K562 (cell line): ENCODE measurements around the gene ZNF30. TPM values are rescaled to one million over a fixed set of nuclear protein-coding genes. Genes with fewer than 3 reads are reported as not detected.

Experiments used
- ARID1B ChIP-seq: fragments of 450-650 bp; IDR thresholded peaks from 2 replicates; pipeline ENCODE4 v1.6.1; 2016; ENCODE audit warnings: antibody characterized with exemption, mild to moderate bottlenecking, inconsistent platforms
- ARID2 ChIP-seq: fragments of 450-650 bp; IDR thresholded peaks from 2 replicates; pipeline ENCODE4 v1.6.1; 2017; ENCODE audit warnings: antibody characterized with exemption, mild to moderate bottlenecking
- CXXC5 ChIP-seq: fragments of 250-450 bp; sonication (Bioruptor Pico); IDR thresholded peaks from 2 replicates; pipeline ENCODE4 v1.8.0; 2022; ENCODE audit warnings: inconsistent platforms, mild to moderate bottlenecking, moderate library complexity
- EP300 ChIP-seq: IDR thresholded peaks from 2 replicates; pipeline ENCODE4 v1.6.1; 2012; ENCODE audit warnings: low read length, improper control_type of control experiment
- JUN ChIP-seq, 2 experiments: sonication (generic) in 1 of 2; formaldehyde crosslinking in 1 of 2; IDR thresholded peaks; 2 replicates each; pipeline versions ENCODE4 v1.6.1 to v1.8.0; 2012 to 2022; ENCODE audit warnings: borderline replicate concordance in 2 of 2, mild to moderate bottlenecking in 2 of 2, improper control_type of control experiment in 1 of 2, low read depth in 1 of 2, low read length in 1 of 2, missing genetic modification reagents in 1 of 2
- NCOR1 ChIP-seq: fragments of 450-650 bp; IDR thresholded peaks from 2 replicates; pipeline ENCODE4 v1.6.1; 2016; ENCODE audit warnings: mild to moderate bottlenecking, moderate library complexity
- NFIC ChIP-seq: fragments of 450-650 bp; IDR thresholded peaks from 2 replicates; pipeline ENCODE4 v1.6.1; 2017; ENCODE audit warnings: mild to moderate bottlenecking, inconsistent platforms
- RNF2 ChIP-seq: sonication (generic); IDR thresholded peaks from 2 replicates; pipeline ENCODE4 v1.6.1; 2016
- TRIM24 ChIP-seq, 2 experiments: fragments of 450-650 bp; IDR thresholded peaks; 2 replicates each; pipeline ENCODE4 v1.6.1; 2016
- ZNF584 ChIP-seq: fragments of 200-800 bp; sonication (Bioruptor generic); IDR thresholded peaks from 2 replicates; pipeline ENCODE4 v1.6.1; 2016; ENCODE audit warnings: low read depth, mild to moderate bottlenecking, missing genetic modification characterization, missing compliant biosample characterization
- ZNF766 ChIP-seq: fragments of 200-800 bp; sonication (Bioruptor generic); conservative IDR thresholded peaks from 2 replicates; pipeline ENCODE4 v1.6.1; 2016; ENCODE audit warnings: missing genetic modification characterization, missing compliant biosample characterization
- polyA plus RNA-seq, 8 experiments: library from polyadenylated mRNA; depleted of rRNA in 4 of 8; stranded (reverse) in 5 of 8; unstranded in 3 of 8; fragments of >200 nt; fragmentation: Nextera tagmentation in 2 of 8; fragmentation: Illumina TruSeq in 1 of 8; extraction: Ambion mirVana in 2 of 8; extraction: Trizol in 1 of 8; gene quantifications; 2 replicates each; pipeline versions ENCODE4 v1.2.1 to v1.2.3, GENCODE V29; 2011 to 2014; ENCODE audit warnings: inconsistent platforms in 1 of 8, missing spikeins in 1 of 8
- total RNA-seq, 7 experiments: library from RNA; depleted of rRNA in 6 of 7; stranded (reverse); fragments of >200 nt in 6 of 7; fragmentation: Illumina TruSeq in 2 of 7; extraction: Trizol in 2 of 7; gene quantifications; 2 replicates each; pipeline versions ENCODE4 v1.2.1 to v1.2.3, GENCODE V29; 2011 to 2021; ENCODE audit warnings: low replicate concordance in 1 of 7
- TF ChIP-seq, protein P1 (sequence below), 2 experiments: IDR thresholded peaks in 1 of 2; conservative IDR thresholded peaks in 1 of 2; 2 replicates each; pipeline ENCODE4 v1.6.1; 2016; ENCODE audit warnings: low read depth in 2 of 2, mild to moderate bottlenecking in 1 of 2, missing compliant biosample characterization in 1 of 2, missing genetic modification characterization in 1 of 2, moderate library complexity in 1 of 2
- TF ChIP-seq, protein P2 (sequence below): fragments of 450-650 bp; IDR thresholded peaks from 2 replicates; pipeline ENCODE4 v1.6.1; 2016; ENCODE audit warnings: missing biosample characterization, missing genetic modification characterization
- TF ChIP-seq, protein P3 (sequence below): fragments of 150-350 bp; conservative IDR thresholded peaks from 2 replicates; pipeline ENCODE4 v1.6.1; 2014; ENCODE audit warnings: low read length
- TF ChIP-seq, protein P4 (sequence below): fragments of 450-650 bp; formaldehyde crosslinking; IDR thresholded peaks from 2 replicates; pipeline ENCODE4 v1.4.0; 2020; ENCODE audit warnings: mild to moderate bottlenecking, moderate library complexity
- TF ChIP-seq, protein P5 (sequence below): fragments of 450-650 bp; IDR thresholded peaks from 2 replicates; pipeline ENCODE4 v1.6.1; 2016

The ZNF30 gene
- total and polyA plus RNA-seq, 9 of the 15 experiments (the other 6 are each of a cell fraction or from before 2014, with no cell fraction given), result 7.3 to 13.4 (median 10.6) TPM

DNA sequence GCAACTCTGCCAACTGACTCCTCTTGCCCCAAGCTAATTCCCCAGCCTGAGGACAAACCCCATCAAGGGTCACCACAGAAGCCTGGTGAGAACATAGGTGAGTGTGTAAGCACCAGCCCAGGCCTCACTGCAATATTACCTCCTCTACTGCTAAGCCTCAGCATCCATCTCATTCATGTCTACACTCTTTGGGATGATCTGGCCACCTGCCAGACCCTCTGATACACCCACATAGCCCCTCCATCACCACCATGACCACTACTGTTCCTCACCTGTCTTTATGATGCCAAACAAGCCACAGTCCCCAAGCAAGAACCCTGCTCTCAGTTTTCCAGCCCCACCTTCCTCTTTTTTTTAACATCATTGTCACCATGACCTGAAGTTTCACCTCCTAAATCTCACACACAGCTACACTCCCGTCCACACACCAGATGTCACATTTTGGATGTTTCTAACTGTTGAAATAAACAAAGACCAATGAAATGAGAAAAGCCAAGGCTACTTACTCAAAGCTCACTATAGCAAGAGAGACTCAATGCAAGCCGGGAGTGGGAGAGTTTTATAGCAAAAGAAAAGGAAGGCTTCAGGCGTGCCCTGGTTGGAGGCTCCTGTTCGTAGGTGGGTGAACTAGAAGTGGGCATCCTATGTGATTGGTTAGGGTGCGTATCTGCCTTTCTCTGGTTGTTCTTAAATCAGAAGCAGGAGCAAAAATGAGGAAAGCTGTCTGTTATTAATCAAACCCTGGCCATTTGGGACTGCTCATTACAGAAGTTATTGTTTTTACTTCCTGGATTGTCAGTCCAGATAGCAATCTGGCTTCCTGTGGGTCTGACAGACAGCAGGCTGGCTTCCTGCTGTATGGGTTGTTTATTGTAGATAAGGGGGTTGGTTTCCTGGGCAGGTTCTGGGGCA is 35.3 kb downstream of the ZNF30 start (continued):
- TF ChIP-seq, protein P1, sequence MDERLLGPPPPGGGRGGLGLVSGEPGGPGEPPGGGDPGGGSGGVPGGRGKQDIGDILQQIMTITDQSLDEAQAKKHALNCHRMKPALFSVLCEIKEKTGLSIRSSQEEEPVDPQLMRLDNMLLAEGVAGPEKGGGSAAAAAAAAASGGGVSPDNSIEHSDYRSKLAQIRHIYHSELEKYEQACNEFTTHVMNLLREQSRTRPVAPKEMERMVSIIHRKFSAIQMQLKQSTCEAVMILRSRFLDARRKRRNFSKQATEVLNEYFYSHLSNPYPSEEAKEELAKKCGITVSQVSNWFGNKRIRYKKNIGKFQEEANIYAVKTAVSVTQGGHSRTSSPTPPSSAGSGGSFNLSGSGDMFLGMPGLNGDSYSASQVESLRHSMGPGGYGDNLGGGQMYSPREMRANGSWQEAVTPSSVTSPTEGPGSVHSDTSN (CRISPR knock-in tag; IDR thresholded peaks at IDR 0.05; ENCODE audit: low read depth), result peak; percentile 54
- TF ChIP-seq, protein P1 (tag; conservative IDR thresholded peaks at IDR 0.05; ENCODE audit: low read depth), result peak; percentile 77
- TF ChIP-seq NCOR1 (peak; percentile 87), ARID2 (no peak), ZNF766 (CRISPR knock-in tag) (0 out of 2 replicates have a peak, but pooled peaks have one; percentile 37), CXXC5 (CRISPR knock-in tag) (peak; percentile 31; the same call in 1 of the 2 replicates), JUN (IDR thresholded peaks at IDR 0.05; ENCODE audit: borderline replicate concordance, low read depth, low read length) (peak; percentile 69; the same call in 1 of the 2 replicates), JUN (CRISPR knock-in tag; IDR thresholded peaks at IDR 0.05; ENCODE audit: borderline replicate concordance) (no peak), ARID1B (peak; percentile 89), TRIM24 (IDR thresholded peaks at IDR 0.05) (peak; percentile 57 to 90; a peak in 3 of 4 replicates), NFIC (peak; percentile 90), ZNF584 (CRISPR knock-in tag) (0 out of 2 replicates have a peak, but pooled peaks have one; percentile 13), EP300 (peak; percentile 92), RNF2 (peak; percentile 64; the same call in 1 of the 2 replicates)
- TF ChIP-seq, protein P2, sequence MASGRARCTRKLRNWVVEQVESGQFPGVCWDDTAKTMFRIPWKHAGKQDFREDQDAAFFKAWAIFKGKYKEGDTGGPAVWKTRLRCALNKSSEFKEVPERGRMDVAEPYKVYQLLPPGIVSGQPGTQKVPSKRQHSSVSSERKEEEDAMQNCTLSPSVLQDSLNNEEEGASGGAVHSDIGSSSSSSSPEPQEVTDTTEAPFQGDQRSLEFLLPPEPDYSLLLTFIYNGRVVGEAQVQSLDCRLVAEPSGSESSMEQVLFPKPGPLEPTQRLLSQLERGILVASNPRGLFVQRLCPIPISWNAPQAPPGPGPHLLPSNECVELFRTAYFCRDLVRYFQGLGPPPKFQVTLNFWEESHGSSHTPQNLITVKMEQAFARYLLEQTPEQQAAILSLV (tag), result no peak
- TF ChIP-seq, protein P3, sequence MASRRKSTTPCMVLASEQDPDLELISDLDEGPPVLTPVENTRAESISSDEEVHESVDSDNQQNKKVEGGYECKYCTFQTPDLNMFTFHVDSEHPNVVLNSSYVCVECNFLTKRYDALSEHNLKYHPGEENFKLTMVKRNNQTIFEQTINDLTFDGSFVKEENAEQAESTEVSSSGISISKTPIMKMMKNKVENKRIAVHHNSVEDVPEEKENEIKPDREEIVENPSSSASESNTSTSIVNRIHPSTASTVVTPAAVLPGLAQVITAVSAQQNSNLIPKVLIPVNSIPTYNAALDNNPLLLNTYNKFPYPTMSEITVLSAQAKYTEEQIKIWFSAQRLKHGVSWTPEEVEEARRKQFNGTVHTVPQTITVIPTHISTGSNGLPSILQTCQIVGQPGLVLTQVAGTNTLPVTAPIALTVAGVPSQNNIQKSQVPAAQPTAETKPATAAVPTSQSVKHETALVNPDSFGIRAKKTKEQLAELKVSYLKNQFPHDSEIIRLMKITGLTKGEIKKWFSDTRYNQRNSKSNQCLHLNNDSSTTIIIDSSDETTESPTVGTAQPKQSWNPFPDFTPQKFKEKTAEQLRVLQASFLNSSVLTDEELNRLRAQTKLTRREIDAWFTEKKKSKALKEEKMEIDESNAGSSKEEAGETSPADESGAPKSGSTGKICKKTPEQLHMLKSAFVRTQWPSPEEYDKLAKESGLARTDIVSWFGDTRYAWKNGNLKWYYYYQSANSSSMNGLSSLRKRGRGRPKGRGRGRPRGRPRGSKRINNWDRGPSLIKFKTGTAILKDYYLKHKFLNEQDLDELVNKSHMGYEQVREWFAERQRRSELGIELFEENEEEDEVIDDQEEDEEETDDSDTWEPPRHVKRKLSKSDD, result no peak
- TF ChIP-seq, protein P4, sequence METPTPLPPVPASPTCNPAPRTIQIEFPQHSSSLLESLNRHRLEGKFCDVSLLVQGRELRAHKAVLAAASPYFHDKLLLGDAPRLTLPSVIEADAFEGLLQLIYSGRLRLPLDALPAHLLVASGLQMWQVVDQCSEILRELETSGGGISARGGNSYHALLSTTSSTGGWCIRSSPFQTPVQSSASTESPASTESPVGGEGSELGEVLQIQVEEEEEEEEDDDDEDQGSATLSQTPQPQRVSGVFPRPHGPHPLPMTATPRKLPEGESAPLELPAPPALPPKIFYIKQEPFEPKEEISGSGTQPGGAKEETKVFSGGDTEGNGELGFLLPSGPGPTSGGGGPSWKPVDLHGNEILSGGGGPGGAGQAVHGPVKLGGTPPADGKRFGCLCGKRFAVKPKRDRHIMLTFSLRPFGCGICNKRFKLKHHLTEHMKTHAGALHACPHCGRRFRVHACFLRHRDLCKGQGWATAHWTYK (CRISPR knock-in tag), result no peak
- TF ChIP-seq, protein P5, sequence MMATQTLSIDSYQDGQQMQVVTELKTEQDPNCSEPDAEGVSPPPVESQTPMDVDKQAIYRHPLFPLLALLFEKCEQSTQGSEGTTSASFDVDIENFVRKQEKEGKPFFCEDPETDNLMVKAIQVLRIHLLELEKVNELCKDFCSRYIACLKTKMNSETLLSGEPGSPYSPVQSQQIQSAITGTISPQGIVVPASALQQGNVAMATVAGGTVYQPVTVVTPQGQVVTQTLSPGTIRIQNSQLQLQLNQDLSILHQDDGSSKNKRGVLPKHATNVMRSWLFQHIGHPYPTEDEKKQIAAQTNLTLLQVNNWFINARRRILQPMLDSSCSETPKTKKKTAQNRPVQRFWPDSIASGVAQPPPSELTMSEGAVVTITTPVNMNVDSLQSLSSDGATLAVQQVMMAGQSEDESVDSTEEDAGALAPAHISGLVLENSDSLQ, result peak; percentile 95
